Measurements from ENCODE around the gene POLR2I. TPM values are rescaled to one million over a fixed set of nuclear protein-coding genes. Genes with fewer than 3 reads are reported as not detected.

The POLR2I gene
- total and polyA plus RNA-seq, 2 of the 13 experiments (the other 11 are each of a cell fraction or from before 2014, with no cell fraction given) = 40.5 to 104 TPM

DNA sequence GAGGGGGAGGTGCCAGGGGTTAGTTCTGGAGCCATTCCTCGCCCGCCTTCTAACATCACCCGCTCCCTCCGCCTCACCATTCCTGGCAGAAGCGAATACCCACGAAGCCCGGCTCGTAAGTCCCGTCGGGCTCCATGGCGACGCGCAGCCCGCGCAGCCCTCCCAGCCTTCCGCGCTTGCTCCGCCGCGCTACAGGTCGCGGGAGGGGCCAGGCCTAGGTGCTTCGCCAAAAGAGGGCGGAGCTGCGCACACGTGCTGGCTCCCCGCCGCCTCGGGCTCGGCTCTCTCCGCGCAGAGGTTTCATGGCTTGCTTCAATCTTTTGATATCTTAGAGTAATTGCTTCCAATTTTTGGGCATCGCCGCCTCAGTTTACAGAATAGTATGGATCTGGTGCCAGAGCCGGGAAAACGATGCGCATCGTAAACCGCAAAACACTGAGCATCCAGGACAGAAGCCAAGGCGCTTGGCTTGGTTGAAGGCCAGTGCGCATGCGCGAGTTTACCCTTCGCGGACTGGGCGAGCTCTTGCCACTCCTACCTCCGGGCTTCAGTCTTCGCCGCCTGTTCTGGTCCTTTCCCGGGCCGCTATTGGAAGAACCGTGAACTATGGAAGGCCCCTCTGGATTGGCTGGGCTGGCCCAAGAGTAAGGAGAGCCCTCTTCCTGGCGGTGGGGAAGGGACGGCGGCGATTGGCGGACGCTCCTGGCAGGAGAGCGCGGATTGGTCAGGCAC is at the start of gene POLR2I (continued):
- TF ChIP-seq LRRFIP1 (CRISPR knock-in tag; conservative IDR thresholded peaks at IDR 0.05) = no peak
- TF ChIP-seq, protein P1, sequence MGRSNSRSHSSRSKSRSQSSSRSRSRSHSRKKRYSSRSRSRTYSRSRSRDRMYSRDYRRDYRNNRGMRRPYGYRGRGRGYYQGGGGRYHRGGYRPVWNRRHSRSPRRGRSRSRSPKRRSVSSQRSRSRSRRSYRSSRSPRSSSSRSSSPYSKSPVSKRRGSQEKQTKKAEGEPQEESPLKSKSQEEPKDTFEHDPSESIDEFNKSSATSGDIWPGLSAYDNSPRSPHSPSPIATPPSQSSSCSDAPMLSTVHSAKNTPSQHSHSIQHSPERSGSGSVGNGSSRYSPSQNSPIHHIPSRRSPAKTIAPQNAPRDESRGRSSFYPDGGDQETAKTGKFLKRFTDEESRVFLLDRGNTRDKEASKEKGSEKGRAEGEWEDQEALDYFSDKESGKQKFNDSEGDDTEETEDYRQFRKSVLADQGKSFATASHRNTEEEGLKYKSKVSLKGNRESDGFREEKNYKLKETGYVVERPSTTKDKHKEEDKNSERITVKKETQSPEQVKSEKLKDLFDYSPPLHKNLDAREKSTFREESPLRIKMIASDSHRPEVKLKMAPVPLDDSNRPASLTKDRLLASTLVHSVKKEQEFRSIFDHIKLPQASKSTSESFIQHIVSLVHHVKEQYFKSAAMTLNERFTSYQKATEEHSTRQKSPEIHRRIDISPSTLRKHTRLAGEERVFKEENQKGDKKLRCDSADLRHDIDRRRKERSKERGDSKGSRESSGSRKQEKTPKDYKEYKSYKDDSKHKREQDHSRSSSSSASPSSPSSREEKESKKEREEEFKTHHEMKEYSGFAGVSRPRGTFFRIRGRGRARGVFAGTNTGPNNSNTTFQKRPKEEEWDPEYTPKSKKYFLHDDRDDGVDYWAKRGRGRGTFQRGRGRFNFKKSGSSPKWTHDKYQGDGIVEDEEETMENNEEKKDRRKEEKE (IDR thresholded peaks at IDR 0.05) = no peak
- TF ChIP-seq GABPB1 (CRISPR knock-in tag; IDR thresholded peaks at IDR 0.05) = peak; percentile 81; the same call in 1 of the 2 replicates
- TF ChIP-seq, protein P2, sequence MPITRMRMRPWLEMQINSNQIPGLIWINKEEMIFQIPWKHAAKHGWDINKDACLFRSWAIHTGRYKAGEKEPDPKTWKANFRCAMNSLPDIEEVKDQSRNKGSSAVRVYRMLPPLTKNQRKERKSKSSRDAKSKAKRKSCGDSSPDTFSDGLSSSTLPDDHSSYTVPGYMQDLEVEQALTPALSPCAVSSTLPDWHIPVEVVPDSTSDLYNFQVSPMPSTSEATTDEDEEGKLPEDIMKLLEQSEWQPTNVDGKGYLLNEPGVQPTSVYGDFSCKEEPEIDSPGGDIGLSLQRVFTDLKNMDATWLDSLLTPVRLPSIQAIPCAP (CRISPR knock-in tag; IDR thresholded peaks at IDR 0.05; ENCODE audit: low read depth) = no peak
- peak; percentile 97 for TF ChIP-seq TFDP1 (CRISPR knock-in tag; IDR thresholded peaks at IDR 0.05; ENCODE audit: borderline replicate concordance)
- TF ChIP-seq ZNF775 (CRISPR knock-in tag; IDR thresholded peaks at IDR 0.05; ENCODE audit: borderline replicate concordance) = no peak
- TF ChIP-seq PAWR (CRISPR knock-in tag; IDR thresholded peaks at IDR 0.05; ENCODE audit: borderline replicate concordance) = no peak
- TF ChIP-seq, protein P3, sequence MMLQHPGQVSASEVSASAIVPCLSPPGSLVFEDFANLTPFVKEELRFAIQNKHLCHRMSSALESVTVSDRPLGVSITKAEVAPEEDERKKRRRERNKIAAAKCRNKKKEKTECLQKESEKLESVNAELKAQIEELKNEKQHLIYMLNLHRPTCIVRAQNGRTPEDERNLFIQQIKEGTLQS (CRISPR knock-in tag; IDR thresholded peaks at IDR 0.05) = no peak
- TF ChIP-seq MTF1 (CRISPR knock-in tag; IDR thresholded peaks at IDR 0.05) = no peak
- peak; percentile 79; the same call in 1 of the 2 replicates for TF ChIP-seq HDAC2 (CRISPR knock-in tag; IDR thresholded peaks at IDR 0.05)
- TF ChIP-seq PCBP1 (IDR thresholded peaks at IDR 0.05; ENCODE audit: borderline replicate concordance, low read depth, low read length) = 0 out of 2 replicates have a peak, but pooled peaks have one; percentile 41
- no peak for TF ChIP-seq MLLT10 (CRISPR knock-in tag; IDR thresholded peaks at IDR 0.05)
- TF ChIP-seq ZNF496 (CRISPR knock-in tag; IDR thresholded peaks at IDR 0.05; ENCODE audit: insufficient replicate concordance) = no peak
- TF ChIP-seq PHF20 (CRISPR knock-in tag; IDR thresholded peaks at IDR 0.05) = peak; percentile 85
- 0 out of 2 replicates have a peak, but pooled peaks have one; percentile 59 for TF ChIP-seq ZNF546 (CRISPR knock-in tag; conservative IDR thresholded peaks at IDR 0.05)
- peak; percentile 76 for TF ChIP-seq ZNF614 (CRISPR knock-in tag; IDR thresholded peaks at IDR 0.05; ENCODE audit: borderline replicate concordance)
- TF ChIP-seq, protein P4, sequence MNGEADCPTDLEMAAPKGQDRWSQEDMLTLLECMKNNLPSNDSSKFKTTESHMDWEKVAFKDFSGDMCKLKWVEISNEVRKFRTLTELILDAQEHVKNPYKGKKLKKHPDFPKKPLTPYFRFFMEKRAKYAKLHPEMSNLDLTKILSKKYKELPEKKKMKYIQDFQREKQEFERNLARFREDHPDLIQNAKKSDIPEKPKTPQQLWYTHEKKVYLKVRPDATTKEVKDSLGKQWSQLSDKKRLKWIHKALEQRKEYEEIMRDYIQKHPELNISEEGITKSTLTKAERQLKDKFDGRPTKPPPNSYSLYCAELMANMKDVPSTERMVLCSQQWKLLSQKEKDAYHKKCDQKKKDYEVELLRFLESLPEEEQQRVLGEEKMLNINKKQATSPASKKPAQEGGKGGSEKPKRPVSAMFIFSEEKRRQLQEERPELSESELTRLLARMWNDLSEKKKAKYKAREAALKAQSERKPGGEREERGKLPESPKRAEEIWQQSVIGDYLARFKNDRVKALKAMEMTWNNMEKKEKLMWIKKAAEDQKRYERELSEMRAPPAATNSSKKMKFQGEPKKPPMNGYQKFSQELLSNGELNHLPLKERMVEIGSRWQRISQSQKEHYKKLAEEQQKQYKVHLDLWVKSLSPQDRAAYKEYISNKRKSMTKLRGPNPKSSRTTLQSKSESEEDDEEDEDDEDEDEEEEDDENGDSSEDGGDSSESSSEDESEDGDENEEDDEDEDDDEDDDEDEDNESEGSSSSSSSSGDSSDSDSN (CRISPR knock-in tag; IDR thresholded peaks at IDR 0.05) = peak; percentile 51; the same call in 1 of the 2 replicates
- peak; percentile 84; the same call in 1 of the 2 replicates for TF ChIP-seq ZNF790 (CRISPR knock-in tag; IDR thresholded peaks at IDR 0.05; ENCODE audit: borderline replicate concordance)
- TF ChIP-seq RFXANK (CRISPR knock-in tag; IDR thresholded peaks at IDR 0.05) = 0 out of 2 replicates have a peak, but pooled peaks have one; percentile 36
